ENCODE results near the gene GNAI3. TPM values are rescaled to one million over a fixed set of nuclear protein-coding genes. Genes with fewer than 3 reads are reported as not detected.

The GNAI3 gene
- total and polyA plus RNA-seq, 2 of the 13 experiments (the other 11 are each of a cell fraction or from before 2014, with no cell fraction given), result 4.3 to 9.0 TPM

DNA sequence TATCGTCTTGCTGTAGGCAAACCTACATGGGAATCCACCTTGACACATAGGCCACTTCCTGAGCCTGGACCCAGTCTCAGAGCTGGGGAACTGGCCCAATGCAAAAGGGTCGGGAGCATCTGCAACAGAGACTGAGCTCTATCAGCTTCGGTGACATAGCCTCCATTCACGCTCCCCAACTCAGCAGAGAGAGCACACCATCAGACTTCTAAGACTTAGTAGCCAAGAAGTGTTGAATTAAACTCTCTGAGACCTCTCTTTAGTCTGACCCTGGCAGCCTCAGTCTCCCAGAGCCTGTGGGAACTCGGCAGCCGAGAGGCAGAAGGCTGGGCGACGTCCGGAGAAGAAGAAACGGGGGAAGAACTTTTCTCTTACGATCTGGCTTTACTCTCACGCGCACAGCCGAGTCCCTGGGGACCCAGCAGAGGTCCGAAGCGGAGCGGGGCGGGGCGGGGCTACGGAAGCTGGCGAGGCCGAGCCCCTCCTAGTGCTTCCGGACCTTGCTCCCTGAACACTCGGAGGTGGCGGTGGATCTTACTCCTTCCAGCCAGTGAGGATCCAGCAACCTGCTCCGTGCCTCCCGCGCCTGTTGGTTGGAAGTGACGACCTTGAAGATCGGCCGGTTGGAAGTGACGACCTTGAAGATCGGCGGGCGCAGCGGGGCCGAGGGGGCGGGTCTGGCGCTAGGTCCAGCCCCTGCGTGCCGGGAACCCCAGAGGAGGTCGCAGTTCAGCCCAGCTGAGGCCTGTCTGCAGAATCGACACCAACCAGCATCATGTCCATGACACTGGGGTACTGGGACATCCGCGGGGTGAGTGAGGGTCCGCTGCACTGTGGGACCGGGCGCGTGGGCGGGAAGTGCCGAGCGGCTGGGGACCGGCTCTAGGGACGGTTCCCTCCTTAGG lies 107.5 kb downstream of the GNAI3 start, which contains the start of gene GSTM4 (continued):
- TF ChIP-seq, protein P1, sequence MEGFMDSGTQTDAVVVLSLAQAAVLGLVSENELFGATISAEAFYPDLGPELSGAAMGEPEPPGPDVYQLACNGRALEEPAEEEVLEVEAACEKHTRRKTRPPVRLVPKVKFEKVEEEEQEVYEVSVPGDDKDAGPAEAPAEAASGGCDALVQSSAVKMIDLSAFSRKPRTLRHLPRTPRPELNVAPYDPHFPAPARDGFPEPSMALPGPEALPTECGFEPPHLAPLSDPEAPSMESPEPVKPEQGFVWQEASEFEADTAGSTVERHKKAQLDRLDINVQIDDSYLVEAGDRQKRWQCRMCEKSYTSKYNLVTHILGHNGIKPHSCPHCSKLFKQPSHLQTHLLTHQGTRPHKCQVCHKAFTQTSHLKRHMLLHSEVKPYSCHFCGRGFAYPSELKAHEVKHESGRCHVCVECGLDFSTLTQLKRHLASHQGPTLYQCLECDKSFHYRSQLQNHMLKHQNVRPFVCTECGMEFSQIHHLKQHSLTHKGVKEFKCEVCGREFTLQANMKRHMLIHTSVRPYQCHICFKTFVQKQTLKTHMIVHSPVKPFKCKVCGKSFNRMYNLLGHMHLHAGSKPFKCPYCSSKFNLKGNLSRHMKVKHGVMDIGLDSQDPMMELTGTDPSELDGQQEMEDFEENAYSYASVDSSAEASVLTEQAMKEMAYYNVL (CRISPR knock-in tag; IDR thresholded peaks at IDR 0.05; ENCODE audit: borderline replicate concordance), result 0 out of 2 replicates have a peak, but pooled peaks have one; percentile 37
- TF ChIP-seq BORCS8-MEF2B (CRISPR knock-in tag; IDR thresholded peaks at IDR 0.05), result peak; percentile 69; the same call in 1 of the 2 replicates
- TF ChIP-seq ZNF282 (IDR thresholded peaks at IDR 0.05; ENCODE audit: partially characterized antibody), result no peak
- TF ChIP-seq, protein P2, sequence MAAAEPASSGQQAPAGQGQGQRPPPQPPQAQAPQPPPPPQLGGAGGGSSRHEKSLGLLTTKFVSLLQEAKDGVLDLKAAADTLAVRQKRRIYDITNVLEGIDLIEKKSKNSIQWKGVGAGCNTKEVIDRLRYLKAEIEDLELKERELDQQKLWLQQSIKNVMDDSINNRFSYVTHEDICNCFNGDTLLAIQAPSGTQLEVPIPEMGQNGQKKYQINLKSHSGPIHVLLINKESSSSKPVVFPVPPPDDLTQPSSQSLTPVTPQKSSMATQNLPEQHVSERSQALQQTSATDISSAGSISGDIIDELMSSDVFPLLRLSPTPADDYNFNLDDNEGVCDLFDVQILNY (CRISPR knock-in tag; conservative IDR thresholded peaks at IDR 0.05), result no peak
- TF ChIP-seq TCF7L2 (IDR thresholded peaks at IDR 0.05; ENCODE audit: low read depth, low read length), result no peak
- TF ChIP-seq MXD4 (CRISPR knock-in tag; IDR thresholded peaks at IDR 0.05), result peak; percentile 63; the same call in 1 of the 2 replicates
- no peak for TF ChIP-seq ZFP37 (CRISPR knock-in tag; IDR thresholded peaks at IDR 0.05; ENCODE audit: borderline replicate concordance)
- no peak for TF ChIP-seq EP300 (IDR thresholded peaks at IDR 0.05; ENCODE audit: low read depth in 2 of 2, low read length in 2 of 2)
- TF ChIP-seq EP300 (CRISPR knock-in tag; IDR thresholded peaks at IDR 0.05; ENCODE audit: borderline replicate concordance), result no peak
- peak; percentile 59; the same call in 1 of the 2 replicates for TF ChIP-seq CC2D1A (CRISPR knock-in tag; IDR thresholded peaks at IDR 0.05)
- TF ChIP-seq, protein P3, sequence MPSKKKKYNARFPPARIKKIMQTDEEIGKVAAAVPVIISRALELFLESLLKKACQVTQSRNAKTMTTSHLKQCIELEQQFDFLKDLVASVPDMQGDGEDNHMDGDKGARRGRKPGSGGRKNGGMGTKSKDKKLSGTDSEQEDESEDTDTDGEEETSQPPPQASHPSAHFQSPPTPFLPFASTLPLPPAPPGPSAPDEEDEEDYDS (CRISPR knock-in tag; IDR thresholded peaks at IDR 0.05), result peak; percentile 50; the same call in 1 of the 2 replicates
- TF ChIP-seq ZBTB7B (CRISPR knock-in tag; IDR thresholded peaks at IDR 0.05), result peak; percentile 84
- no peak for TF ChIP-seq TBL1XR1 (IDR thresholded peaks at IDR 0.05; ENCODE audit: borderline replicate concordance, low read length, partially characterized antibody)
- no peak for TF ChIP-seq SYNCRIP (IDR thresholded peaks at IDR 0.05; ENCODE audit: insufficient read depth, low read depth, low read length)
- TF ChIP-seq LCORL (IDR thresholded peaks at IDR 0.05), result no peak
- peak; percentile 56; the same call in 1 of the 2 replicates for TF ChIP-seq LCORL (CRISPR knock-in tag; IDR thresholded peaks at IDR 0.05)
- TF ChIP-seq ZNF572 (CRISPR knock-in tag; IDR thresholded peaks at IDR 0.05), result peak; percentile 87
- no peak for TF ChIP-seq NR3C1 (CRISPR knock-in tag; IDR thresholded peaks at IDR 0.05)
- peak; percentile 57 for TF ChIP-seq ZNF350 (CRISPR knock-in tag; IDR thresholded peaks at IDR 0.05; ENCODE audit: borderline replicate concordance, low read depth)
- TF ChIP-seq AKAP8 (CRISPR knock-in tag; IDR thresholded peaks at IDR 0.05), result no peak
- TF ChIP-seq ZNF274 (CRISPR knock-in tag; IDR thresholded peaks at IDR 0.05), result peak; percentile 35; the same call in 1 of the 2 replicates
- TF ChIP-seq KLF11 (CRISPR knock-in tag; IDR thresholded peaks at IDR 0.05), result 0 out of 2 replicates have a peak, but pooled peaks have one; percentile 68
- TF ChIP-seq NCOA1 (CRISPR knock-in tag; IDR thresholded peaks at IDR 0.05), result no peak
- 0 out of 2 replicates have a peak, but pooled peaks have one; percentile 10 for TF ChIP-seq KDM6A (CRISPR knock-in tag; IDR thresholded peaks at IDR 0.05; ENCODE audit: low read depth)
- no peak for TF ChIP-seq DMTF1 (CRISPR knock-in tag; IDR thresholded peaks at IDR 0.05)
- no peak for TF ChIP-seq ZSCAN20 (CRISPR knock-in tag; IDR thresholded peaks at IDR 0.05; ENCODE audit: borderline replicate concordance)
